IMR-90 (cell line): ENCODE measurements around the gene TAGLN2.

ENCODE experiments used
- BHLHE40 ChIP-seq: fragments of 150-350 bp; IDR thresholded peaks from 2 replicates; pipeline ENCODE4 v1.6.1; 2016; ENCODE audit warnings: mild to moderate bottlenecking, low read depth, low read length
- CEBPB ChIP-seq: IDR thresholded peaks from 2 replicates; pipeline ENCODE4 v1.6.1; 2012; ENCODE audit warnings: low read depth, low read length, improper control_type of control experiment
- MXI1 ChIP-seq: IDR thresholded peaks from 2 replicates; pipeline ENCODE4 v1.6.1; 2012; ENCODE audit warnings: low read depth, mild to moderate bottlenecking, low read length, moderate library complexity, borderline replicate concordance
- POLR2A ChIP-seq: IDR thresholded peaks from 2 replicates; pipeline ENCODE4 v1.6.1; 2012; ENCODE audit warnings: mild to moderate bottlenecking, low read depth, low read length
- RFX5 ChIP-seq: IDR thresholded peaks from 2 replicates; pipeline ENCODE4 v1.8.0; 2012; ENCODE audit warnings: low read depth, mild to moderate bottlenecking, low read length, moderate library complexity
- SMC3 ChIP-seq: fragments of 150-350 bp; IDR thresholded peaks from 2 replicates; pipeline ENCODE4 v1.6.1; 2016; ENCODE audit warnings: low read depth, mild to moderate bottlenecking, antibody characterized with exemption, low read length, moderate library complexity
- USF2 ChIP-seq: fragments of 150-350 bp; IDR thresholded peaks from 2 replicates; pipeline ENCODE4 v1.6.1; 2017; ENCODE audit warnings: mild to moderate bottlenecking, antibody characterized with exemption, low read length, low read depth
- TF ChIP-seq, protein P1 (sequence below): conservative IDR thresholded peaks from 2 replicates; pipeline ENCODE4 v1.5.1; 2012; ENCODE audit warnings: mild to moderate bottlenecking, low read depth, low read length, improper control_type of control experiment

DNA sequence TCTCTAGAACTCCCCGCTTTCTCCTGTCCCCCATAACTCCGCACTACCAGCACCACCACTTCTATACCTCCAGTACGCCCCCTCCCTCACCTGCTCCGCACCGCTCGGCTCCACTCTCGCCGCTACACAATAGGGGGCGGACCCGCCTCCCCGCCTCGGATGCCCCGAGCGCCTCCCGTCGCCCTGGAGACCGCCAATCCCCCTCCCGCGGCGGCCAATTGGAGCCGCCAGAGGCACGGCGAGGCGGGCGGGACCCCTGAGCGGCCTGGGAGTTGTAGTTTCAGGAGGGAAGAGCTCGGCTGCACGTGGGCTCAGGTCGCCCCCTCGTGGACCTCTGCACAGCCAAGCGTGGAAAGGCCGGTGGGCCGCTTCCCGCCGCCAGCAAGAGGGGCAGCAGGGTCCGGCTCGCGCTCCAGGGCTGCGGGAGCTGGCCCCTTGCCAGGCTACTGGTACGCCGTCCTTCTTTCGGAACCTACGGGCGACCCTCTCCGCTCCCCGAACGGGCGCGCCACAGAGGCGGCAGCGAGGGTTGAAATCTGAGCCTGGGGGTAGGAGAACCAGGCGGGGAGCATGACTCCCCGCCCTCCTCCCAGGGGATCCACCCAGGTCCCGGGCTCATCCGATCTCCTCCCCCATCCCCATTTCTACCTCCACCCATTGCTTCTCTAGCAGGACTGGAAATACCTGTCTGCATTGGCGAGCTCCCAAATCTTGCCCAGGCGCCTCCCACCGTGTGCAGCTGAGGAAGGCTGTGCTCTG is 20.4 kb upstream of the TAGLN2 start, which contains the start of gene IGSF9:
- TF ChIP-seq, protein P1, sequence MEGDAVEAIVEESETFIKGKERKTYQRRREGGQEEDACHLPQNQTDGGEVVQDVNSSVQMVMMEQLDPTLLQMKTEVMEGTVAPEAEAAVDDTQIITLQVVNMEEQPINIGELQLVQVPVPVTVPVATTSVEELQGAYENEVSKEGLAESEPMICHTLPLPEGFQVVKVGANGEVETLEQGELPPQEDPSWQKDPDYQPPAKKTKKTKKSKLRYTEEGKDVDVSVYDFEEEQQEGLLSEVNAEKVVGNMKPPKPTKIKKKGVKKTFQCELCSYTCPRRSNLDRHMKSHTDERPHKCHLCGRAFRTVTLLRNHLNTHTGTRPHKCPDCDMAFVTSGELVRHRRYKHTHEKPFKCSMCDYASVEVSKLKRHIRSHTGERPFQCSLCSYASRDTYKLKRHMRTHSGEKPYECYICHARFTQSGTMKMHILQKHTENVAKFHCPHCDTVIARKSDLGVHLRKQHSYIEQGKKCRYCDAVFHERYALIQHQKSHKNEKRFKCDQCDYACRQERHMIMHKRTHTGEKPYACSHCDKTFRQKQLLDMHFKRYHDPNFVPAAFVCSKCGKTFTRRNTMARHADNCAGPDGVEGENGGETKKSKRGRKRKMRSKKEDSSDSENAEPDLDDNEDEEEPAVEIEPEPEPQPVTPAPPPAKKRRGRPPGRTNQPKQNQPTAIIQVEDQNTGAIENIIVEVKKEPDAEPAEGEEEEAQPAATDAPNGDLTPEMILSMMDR, result peak; percentile 39
- TF ChIP-seq SMC3 (no peak), POLR2A (no peak), CEBPB (no peak), RFX5 (no peak), MXI1 (peak; percentile 22; the same call in 1 of the 2 replicates), BHLHE40 (no peak), USF2 (peak; percentile 51)
